HG03575 (cell line): Measurements from ENCODE around the gene PCBP3.
"Not testable (repeated sequence)": the region's sequence is repeated elsewhere in the genome, so short reads cannot be mapped to it uniquely, and the experiment has no call there.

Experiments
- ATAC-seq: cut with Tn5 transposase; IDR thresholded peaks from one replicate; pipeline ENCODE4 v1.9.1; 2021; ENCODE audit not compliant: unreplicated experiment, insufficient number of reproducible peaks, low FRiP score; ENCODE audit errors: extremely low read depth

Gene PCBP3

DNA sequence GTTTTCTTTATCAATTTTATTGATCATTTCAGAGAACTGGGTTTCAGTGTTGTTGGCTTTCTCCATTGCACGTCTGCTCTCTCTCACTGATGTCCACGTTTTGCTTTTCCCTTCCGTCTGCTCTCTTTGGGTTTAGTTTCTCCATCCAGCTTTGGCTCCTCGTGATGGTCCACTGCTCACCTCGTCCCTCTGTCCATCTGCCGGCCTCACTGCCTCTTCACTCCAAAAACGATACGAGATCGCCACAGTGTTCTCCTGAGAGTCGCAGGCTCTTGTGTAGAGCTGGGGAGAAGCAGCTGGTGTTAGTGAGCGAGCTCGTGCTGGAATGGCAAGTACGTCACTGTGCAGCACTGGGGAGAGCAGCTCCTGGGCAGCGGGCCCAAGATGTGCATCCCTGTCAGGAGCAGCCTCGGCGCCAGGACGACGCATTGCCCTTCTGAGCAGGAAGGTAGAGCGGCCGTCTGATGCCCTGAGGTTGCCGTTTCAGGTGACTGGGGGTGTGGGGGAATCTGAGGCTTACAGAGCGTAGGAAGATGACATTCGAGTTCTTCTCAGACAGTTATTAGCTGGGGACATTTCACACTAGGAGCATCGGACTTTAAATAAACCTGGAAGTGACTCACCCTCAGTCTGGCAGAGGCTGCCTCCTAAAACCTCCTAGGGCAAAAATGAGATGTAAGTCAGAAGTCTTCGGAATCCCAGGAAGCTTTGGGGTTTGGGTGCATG is 31.4 kb upstream of the PCBP3 start:
- no peak for ATAC-seq

DNA sequence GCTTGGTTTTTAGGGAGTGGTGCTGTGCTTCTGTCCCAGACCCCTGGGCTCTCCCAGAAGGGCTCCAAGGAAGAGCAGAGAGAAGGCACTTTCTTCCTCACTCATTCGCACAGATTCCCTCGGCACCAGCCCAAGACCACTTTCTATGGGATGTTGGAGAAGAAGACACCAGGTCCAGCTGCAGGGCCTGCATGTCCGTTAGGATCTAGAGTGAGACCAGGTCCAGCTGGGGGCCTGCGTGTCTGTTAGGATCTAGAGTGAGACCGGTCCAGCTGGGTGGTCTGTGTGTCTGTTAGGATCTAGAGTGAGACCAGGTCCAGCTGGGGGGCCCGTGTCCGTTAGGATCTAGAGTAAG is 30.9 kb upstream of the PCBP3 start:
- not testable (repeated sequence) for ATAC-seq

DNA sequence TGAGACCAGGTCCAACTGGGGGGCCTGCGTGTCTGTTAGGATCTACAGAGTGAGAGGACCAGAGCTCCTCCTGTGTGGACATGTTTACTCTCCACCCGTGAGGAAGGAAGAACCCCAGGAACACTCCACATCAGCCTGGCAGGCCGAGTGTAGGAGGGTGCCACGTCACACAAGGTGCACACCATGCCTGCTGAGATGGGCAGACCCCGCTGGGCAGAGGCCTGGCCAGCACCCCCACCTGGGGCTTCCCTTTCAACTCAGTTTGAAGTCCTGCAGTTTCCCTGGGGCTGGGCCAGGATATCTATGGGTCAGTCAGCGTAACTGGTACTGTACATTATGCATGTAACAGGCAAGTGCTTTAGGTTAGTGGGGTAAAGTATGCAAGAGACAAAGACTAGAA is 30.1 kb upstream of the PCBP3 start:
- ATAC-seq, result no peak

DNA sequence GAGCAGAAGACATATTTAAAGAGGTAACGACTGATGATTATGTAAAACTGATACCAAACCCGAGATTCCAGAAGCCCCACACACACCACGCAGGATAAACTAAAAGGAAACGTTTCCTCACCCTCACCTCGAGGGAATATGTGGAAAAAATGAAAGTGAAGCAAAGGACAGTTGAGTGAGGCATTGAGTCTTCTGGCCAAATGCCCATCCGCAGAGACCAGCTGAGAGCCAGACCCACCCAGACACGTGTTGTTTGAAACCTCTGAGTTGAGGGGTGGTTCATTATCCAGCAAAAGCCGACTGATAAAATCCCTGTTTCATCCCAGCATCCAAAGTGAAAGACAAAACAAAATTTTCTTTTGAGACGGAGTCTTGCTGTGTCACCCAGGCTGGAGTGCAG is 29.6 kb upstream of the PCBP3 start:
- no peak for ATAC-seq

DNA sequence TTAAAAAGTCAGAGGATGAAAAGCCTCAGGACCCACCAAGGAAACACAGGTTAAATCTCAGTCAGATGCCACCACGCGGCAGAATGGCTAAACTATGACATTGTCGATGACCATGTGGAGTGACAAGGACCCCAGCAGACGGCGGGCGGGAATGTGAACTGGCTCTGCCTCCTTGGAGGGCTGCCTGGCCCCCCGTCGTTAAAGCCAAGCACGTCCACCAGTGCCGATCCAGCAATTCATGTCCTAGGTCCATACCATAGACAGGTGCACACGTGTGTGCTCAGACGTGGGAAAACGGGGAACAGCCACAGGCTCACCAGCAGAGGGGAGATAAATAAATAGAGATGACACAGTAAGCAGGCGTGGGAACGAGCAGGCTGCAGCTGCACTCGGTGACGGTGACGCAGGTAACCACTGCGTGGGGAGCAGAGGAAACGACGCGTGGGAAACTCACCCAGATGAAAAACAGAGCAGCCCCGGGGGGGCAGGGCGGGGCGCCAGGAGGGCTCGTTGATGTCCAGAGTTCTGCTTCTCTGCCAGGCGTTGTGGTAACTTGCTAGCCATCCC is 28.3 kb upstream of the PCBP3 start:
- no peak for ATAC-seq

DNA sequence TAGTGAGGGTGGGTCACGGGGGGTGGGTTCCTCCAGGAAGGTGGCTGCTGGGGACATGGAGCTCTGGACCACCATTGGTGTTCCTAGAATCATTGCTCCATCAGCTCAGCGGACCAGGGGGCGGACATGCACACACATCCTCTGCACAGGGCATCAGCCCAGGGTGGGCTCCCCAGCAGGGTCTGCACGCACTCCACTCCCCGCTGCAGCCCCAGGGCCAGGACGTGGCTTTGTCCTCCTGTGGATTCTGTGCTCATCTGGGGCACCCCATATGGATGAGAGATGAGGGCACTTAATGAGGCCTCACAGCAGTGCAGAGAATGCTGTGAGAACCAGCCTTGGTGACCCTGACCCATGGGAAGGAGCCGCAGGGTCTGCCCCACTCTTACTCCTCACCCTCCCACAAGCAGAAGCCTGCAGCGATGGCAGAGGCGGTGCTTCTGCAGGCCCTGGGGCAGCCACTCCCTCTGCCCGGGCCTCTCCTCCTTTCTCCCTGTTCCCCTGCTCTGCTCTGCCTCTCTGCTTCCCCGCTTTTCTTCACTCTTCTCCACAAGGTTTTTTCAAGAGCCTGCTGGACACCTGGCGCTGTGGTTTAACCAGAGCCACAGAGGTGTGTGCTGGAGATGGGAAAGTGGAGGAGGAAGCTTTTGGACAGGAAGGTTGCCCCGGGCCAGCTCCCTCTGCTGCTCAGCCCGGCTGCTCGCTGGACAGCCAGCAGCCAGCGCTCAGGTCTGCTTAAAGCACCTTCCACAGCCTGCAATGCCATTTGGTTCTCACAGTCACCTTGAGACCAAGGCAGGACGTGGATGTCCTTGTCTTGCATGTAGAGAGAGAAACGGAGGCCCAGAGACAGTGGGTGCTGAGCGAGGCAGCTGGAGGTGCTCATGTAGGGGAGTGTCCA is 26.3 kb upstream of the PCBP3 start:
- no peak for ATAC-seq

DNA sequence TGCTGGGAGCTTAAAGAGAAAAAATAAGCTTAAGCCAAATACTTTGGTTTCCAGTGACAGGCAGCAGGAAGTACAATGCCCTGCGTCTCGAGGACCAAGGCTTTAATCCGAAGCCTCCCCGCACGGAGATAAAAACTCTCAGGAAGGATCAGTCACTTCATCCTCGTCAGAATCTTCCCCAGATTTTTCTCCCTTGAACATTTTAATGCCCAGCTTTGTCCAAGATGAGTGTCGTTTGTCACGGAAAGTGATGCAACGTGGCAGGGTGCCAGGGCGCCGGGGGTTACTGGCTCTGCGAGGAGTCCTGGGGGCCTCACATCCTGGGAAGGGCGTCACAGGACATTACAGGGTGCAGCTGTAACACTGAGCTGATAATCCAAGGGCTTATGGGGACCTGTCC is 25.2 kb upstream of the PCBP3 start:
- no peak for ATAC-seq

DNA sequence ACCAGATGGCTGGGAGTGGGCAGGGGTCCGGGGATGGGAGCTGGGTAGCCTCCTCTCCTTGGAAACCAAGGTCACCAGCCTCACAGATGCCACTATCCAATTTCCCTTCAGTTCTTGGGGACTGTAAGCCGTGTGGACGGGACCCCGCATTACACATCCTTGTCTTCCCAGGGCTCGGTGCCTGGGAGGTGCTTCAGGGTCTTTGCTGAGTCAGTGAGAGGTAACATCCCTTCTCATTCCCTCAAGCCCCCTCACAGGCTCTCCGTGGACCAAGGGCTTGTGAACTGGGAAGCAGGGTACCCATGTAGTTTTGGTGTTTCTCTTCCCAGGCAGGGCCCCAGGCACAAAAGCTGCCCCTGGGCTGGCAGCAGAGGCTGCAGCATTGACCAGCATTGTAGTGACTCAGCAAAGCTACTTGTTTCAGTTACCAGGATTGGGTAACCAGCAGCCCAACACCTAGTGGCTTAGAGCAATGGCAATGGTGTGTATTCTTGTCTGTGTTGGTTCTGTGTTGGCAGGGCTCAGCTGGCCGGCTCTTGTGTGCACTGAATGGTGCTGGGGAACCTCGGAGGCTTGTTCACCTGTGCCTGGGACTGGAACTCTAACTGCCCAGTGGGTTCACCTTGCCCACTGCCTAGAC is 24.6 kb upstream of the PCBP3 start:
- no peak for ATAC-seq

DNA sequence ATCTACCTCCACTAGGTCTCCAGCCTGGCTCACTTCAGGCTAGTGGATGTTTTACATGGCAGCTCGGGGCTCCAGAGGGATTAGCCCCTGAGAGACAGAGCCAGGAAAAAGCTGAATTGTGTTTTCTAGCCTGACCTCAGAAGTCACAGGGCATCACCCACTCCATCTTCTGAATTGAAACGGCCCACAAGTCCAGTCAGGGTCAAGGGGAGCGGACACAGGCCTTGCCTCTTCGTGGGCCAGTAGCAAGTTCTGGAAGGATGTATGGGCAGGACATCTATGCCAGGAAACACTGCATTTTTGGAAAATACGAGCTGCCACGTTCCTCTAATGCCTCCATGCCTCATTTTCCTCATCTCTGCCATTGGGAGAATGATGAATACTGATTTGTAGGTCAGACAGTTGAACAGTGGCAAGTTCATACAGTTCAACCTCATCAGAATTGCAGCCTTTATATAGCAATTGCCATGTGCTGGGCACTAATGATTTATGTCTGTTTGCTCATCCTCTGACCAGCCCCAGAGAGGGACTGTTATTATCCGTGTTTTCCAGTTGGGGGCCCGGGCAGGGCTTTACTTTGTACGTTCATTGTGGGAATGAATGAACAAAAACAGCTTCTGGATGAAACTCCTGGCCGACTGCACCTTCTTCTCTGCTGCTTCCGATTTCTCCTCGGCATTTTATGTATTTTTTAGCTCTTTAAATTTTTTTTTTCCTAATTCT is 23.2 kb upstream of the PCBP3 start:
- ATAC-seq, result no peak

DNA sequence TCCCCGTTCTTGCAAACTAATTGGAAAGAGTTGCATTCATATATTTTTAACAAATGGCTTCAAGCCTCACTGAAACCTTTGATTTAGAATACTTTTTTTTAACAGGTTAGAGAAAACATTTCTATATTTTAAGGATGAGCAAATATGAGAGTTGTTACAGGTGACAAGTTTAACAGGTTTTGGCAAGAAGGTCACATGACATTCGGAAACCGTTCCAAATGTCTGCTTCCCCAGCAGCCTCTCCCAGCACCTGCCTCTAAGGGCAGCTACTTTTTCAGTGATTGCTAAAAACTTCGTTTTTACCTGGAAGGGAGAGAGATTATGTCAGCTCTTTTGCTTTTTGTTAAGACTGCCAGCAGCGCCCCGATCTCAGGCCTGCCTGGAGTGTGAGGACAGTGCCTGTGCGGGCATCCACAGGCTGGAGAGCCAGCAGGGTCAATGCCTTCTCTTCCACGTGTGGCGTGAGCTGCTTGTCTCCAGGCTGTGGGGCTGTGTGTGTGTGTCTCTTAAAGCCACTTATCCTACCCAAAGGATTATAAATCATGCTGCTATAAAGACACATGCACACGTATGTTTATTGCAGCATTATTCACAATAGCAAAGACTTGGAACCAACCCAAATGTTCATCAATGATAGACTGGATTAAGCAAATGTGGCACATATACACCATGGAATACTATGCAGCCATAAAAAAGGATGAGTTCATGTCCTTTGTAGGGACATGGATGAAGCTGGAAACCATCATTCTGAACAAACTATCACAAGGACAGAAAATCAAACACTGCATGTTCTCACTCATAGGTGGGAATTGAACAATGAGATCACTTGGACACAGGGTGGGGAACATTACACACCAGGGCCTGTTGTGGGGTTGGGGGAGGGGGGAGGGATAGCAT is 21.8 kb upstream of the PCBP3 start:
- ATAC-seq, result not testable (repeated sequence)

DNA sequence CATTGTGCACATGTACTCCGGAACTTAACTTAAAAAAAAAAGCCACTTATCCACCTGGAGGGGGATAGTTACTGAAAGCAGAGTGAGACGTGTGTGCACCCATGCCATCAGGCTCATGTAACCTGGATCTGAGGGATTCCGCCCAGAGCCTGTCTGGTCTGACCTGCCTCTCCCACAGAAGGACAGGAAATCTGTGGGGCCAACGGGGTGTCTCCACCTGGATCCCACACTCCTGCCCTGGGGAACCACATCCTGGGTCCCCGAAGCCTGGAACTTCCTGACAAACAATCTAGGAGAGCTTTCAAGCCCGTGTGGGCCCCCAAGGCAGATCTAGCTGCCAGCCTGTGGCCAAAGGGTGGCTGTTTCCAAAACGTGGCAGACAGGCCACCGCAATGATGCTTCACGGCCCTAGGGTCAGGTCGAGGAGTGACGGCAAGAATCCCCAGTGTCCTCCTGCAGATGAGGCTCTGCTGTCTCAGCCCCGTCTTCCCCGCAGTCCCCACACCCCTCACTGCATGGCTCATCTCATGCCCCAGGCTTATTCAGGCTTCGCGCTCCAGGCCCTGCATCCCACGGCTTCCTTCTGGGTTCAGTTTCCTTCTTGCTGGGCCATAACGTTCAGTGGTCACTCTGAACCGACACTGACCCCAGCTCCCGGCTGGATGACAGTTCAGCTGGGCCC is 21.0 kb upstream of the PCBP3 start:
- no peak for ATAC-seq

DNA sequence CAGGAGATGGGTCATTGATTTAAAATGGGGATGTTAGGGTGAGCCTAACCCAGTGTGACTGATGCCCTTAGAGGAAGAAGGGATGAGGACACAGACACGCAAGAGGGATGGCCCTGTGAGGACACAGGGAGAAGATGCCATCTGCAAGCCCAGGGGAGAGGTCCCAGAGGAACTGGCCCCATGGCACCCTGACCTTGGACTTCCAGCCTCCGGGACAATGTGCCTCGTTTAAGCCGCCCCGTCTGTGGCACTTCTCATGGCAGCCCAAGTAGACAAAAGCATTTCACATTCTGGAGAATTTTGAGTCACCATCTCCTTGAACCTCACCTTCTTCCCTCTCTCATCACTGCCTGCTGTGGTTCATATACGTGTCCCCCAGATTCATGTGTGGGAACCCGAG is 20.1 kb upstream of the PCBP3 start:
- no peak for ATAC-seq

DNA sequence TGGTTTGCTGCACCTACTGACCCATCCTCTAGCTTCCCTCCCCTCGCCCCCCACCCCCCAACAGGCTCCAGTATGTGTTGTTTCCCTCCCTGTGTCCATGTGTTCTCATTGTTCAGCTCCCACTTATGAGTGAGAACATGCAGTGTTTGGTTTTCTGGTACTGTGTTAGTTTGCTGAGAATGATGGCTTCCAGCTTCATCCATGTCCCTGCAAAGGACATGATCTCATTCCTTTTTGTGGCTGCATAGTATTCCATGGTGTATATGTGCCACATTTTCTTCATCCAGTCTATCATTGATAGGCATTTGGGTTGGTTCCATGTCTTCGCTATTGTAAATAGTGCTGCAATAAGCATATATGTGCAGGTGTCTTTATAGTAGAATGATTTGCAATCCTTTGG is 17.4 kb upstream of the PCBP3 start:
- not testable (repeated sequence) for ATAC-seq

DNA sequence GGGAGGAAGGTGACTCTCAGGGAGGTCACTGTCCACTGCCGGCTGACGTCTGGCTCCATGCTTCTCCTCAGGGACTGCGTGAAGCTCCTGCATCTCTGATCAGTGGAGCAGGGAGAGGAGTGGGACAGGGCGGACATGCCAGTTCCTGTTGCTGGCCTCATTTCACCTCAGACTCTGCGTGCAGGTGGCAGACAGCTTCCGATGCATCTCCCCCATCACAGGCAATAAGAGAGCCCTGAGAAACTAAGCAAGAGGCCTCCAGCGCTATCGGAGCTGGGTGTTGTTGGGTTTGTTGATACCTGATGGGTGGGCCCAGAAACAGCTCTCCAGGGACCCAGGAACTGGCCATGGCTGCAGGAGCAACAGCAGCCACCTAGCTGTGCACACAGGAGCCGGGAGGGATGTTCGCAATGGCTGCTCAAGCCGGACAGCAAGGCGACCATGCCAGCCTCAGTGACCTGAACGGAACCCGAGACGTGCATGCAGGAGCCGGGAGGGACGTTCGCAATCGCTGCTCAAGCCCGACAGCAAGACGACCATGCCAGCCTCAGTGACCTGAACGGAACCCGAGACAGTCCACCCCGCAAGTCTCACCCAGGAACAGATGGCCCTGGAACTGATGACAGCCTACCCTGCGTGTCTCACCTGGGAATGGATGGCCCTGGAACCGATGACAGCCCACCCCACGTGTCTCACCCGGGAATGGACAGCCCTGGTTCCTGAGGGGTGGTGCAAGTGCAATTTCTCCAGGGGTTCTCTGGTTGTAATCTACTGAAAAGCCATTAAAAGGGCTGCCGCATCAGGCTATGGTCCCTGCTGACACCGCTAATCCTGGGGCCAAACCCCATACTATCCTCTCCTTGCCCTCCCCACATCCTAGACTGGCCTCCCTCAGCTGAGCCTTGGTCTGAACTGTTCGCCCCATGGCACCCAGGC is 14.2 kb upstream of the PCBP3 start:
- no peak for ATAC-seq

DNA sequence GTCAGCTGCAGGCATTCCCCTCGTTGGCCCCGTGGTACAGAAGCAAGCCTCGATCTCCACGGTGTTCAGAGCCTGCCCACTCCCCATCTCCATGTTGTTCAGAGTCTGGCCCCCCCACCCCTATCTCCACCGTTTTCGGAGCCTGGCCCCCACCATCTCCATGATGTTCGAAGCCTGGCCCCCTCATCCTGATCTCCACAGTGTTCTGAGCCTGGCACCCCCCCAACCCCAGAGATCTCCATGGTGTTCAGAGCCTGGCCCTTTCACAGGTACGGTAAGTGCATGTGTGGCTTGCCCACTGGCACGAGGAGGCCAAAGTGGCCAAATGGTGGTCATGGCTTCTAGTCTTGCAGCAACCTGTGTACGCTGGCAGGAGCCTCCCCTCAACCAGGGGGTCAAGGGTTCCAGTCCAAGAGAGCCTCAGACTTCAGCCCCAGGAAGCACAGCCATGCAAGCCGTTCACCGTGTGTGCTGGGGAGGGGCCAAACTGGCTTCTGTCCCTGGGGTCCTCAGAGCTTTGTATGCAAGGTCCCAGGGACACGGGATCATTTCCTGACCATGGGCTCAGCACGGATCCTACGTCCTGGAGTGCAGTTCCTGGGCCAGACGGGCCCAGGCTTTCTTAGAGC is 13.3 kb upstream of the PCBP3 start:
- ATAC-seq, result no peak

DNA sequence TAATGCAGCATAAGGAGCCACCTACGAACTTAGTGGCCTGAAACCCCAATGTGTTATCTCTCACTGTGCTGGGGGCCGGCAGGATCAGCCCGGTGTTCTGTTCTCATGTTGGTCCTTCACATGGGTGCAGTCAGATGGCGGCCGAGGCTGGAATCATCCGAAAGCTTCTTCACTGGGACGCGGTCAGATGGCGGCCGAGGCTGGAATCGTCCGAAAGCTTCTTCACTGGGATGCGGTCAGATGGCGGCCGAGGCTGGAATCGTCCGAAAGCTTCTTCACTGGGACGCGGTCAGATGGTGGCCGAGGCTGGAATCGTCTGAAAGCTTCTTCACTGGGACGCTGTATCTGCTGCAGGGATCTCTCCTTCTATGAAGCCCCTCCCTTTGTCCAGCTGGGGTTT is 12.6 kb upstream of the PCBP3 start:
- ATAC-seq, result no peak
